Lower leg skin (tissue), 3 donors: ENCODE results near the gene OR8B12.

Source experiments
- CTCF ChIP-seq, 3 donors: fragments of 450-650 bp; IDR thresholded peaks; one replicate each; pipeline ENCODE4 v1.5.1; 2016; ENCODE audit warnings: antibody characterized with exemption in 3 of 3, mild to moderate bottlenecking in 3 of 3, moderate library complexity in 2 of 3
- POLR2A ChIP-seq, 2 donors: fragments of 450-650 bp; IDR thresholded peaks; one replicate each; pipeline ENCODE4 v1.6.1; 2016 to 2017; ENCODE audit warnings: antibody characterized with exemption in 2 of 2, mild to moderate bottlenecking in 1 of 2, moderate library complexity in 1 of 2

- TF ChIP-seq CTCF (IDR thresholded peaks at IDR 0.05) (no peak), POLR2A (IDR thresholded peaks at IDR 0.05) (no peak)
Measured at GRCh38 chr11:124543554-124543953, at the start of gene OR8B12.
